Astrocyte (in vitro differentiated cells and primary cell): ENCODE data around the gene GNB1L. TPM values are rescaled to one million over a fixed set of nuclear protein-coding genes. Genes with fewer than 3 reads are reported as not detected.

ENCODE experiments used
- DNase-seq: peaks from one replicate; pipeline ENCODE4 v3.0.0-alpha.2; 2010; ENCODE audit warnings: low read depth
- FAIRE-seq: peaks from 2 replicates; lab custom pipeline; 2011; peaks lifted over from hg19 to GRCh38; lab: Jason Lieb, UNC
- H2AFZ ChIP-seq: 2 replicates; pipeline ENCODE4 v1.6.0; 2012; ENCODE audit warnings: low read depth, low read length, inconsistent platforms
- H3K27ac ChIP-seq: 2 replicates; pipeline ENCODE4 v1.5.1; 2011; ENCODE audit warnings: low read depth, low read length, inconsistent platforms
- H3K27me3 ChIP-seq: 2 replicates; pipeline ENCODE4 v1.6.0; 2011; ENCODE audit warnings: low read length, inconsistent platforms; ENCODE audit not compliant: insufficient read depth
- H3K36me3 ChIP-seq: 2 replicates; pipeline ENCODE4 v1.5.1; 2011; ENCODE audit warnings: low read length, inconsistent platforms; ENCODE audit not compliant: insufficient read depth
- H3K4me1 ChIP-seq: 2 replicates; pipeline ENCODE4 v1.5.1; 2011; ENCODE audit warnings: low read length, inconsistent platforms; ENCODE audit not compliant: insufficient read depth
- H3K4me2 ChIP-seq: 2 replicates; pipeline ENCODE4 v1.6.0; 2012; ENCODE audit warnings: low read length, inconsistent platforms
- H3K4me3 ChIP-seq: 2 replicates; pipeline ENCODE4 v1.5.1; 2011; ENCODE audit warnings: low read depth, mild to moderate bottlenecking, low read length, inconsistent platforms; ENCODE audit not compliant: insufficient read depth
- H3K79me2 ChIP-seq: 2 replicates; pipeline ENCODE4 v1.6.0; 2012; ENCODE audit warnings: mild to moderate bottlenecking, low read length, inconsistent platforms; ENCODE audit not compliant: insufficient read depth
- H3K9ac ChIP-seq: 2 replicates; pipeline ENCODE4 v1.6.0; 2012; ENCODE audit warnings: mild to moderate bottlenecking, low read length, inconsistent platforms
- H3K9me3 ChIP-seq: 2 replicates; pipeline ENCODE4 v1.5.1; 2012; ENCODE audit warnings: low read depth, mild to moderate bottlenecking, low read length, inconsistent platforms; ENCODE audit not compliant: insufficient read depth
- H4K20me1 ChIP-seq: 2 replicates; pipeline ENCODE4 v1.6.0; 2012; ENCODE audit warnings: low read length, inconsistent platforms; ENCODE audit not compliant: insufficient read depth
- H3K27ac Mint-ChIP-seq: one replicate; pipeline ENCODE4 v1.8.0; 2021; ENCODE audit warnings: mild to moderate bottlenecking, mixed read lengths; ENCODE audit not compliant: unreplicated experiment
- H3K27me3 Mint-ChIP-seq: one replicate; pipeline ENCODE4 v1.8.0; 2021; ENCODE audit warnings: low read depth, mixed read lengths; ENCODE audit not compliant: unreplicated experiment
- H3K36me3 Mint-ChIP-seq: one replicate; pipeline ENCODE4 v1.8.0; 2021; ENCODE audit warnings: low read depth, mixed read lengths; ENCODE audit not compliant: unreplicated experiment
- H3K4me1 Mint-ChIP-seq: one replicate; pipeline ENCODE4 v1.8.0; 2021; ENCODE audit warnings: low read depth, mixed read lengths; ENCODE audit not compliant: unreplicated experiment
- H3K4me3 Mint-ChIP-seq: one replicate; pipeline ENCODE4 v1.8.0; 2021; ENCODE audit warnings: mild to moderate bottlenecking, moderate library complexity, mixed read lengths; ENCODE audit not compliant: unreplicated experiment
- H3K9me3 Mint-ChIP-seq: one replicate; pipeline ENCODE4 v1.8.0; 2021; ENCODE audit warnings: mild to moderate bottlenecking, mixed read lengths; ENCODE audit not compliant: unreplicated experiment
- CTCF ChIP-seq: IDR thresholded peaks from 2 replicates; pipeline ENCODE4 v1.5.1; 2011; ENCODE audit warnings: low read depth, mild to moderate bottlenecking, inconsistent platforms, low read length, moderate library complexity; ENCODE audit not compliant: insufficient read depth
- EZH2 ChIP-seq: IDR thresholded peaks from 2 replicates; pipeline ENCODE4 v1.6.1; 2012; ENCODE audit warnings: mild to moderate bottlenecking, low read length, inconsistent platforms; ENCODE audit not compliant: insufficient read depth
- total RNA-seq: library from RNA; stranded (reverse); gene quantifications from 2 replicates; pipeline ENCODE4 v1.2.1, GENCODE V29; 2021

GNB1L gene
- total RNA-seq, 1 donor from 2014 or later, result 14.3 TPM

GRCh38 chr22:19782533-19782932 is 72.1 kb downstream of the GNB1L start:
- Mint-ChIP-seq H3K27me3 (peaks cover 16% of the 10 kb centered on the region), H3K9me3 (peaks cover 1% of the 10 kb centered on the region), H3K4me1 (peaks cover 6% of the 10 kb centered on the region), H3K4me3 (no peak overlapping the region), H3K27ac (no peak overlapping the region), H3K36me3 (peaks cover 11% of the 10 kb centered on the region)
- Histone ChIP-seq H3K36me3 (no peaks in the 10 kb centered on the region), H3K4me3 (no peak overlapping the region), H3K4me1 (no peaks in the 10 kb centered on the region), H4K20me1 (no peaks in the 10 kb centered on the region), H3K4me2 (no peak overlapping the region), H3K9me3 (peaks cover 3% of the 10 kb centered on the region), H3K27ac (no peak overlapping the region), H2AFZ (no peak overlapping the region), H3K79me2 (no peaks in the 10 kb centered on the region), H3K9ac (no peak overlapping the region), H3K27me3 (peaks cover 18% of the 10 kb centered on the region)
- FAIRE-seq (no peak), DNase-seq (no peak)
- TF ChIP-seq CTCF (no peak), EZH2 (no peak)

GRCh38 chr22:19779685-19780268 is 74.9 kb downstream of the GNB1L start:
- H2AFZ ChIP-seq, result no peak overlapping the region
- DNase-seq, result no peak

More at GRCh38 chr22:19779685-19780268, 74.9 kb downstream of the GNB1L start:
- Histone ChIP-seq H3K27me3 (peaks cover 18% of the 10 kb centered on the region), H3K4me3 (no peak overlapping the region), H3K4me1 (no peaks in the 10 kb centered on the region), H3K36me3 (no peaks in the 10 kb centered on the region), H3K9ac (no peak overlapping the region), H4K20me1 (no peaks in the 10 kb centered on the region), H3K9me3 (peaks cover 3% of the 10 kb centered on the region), H3K27ac (no peak overlapping the region), H3K79me2 (no peaks in the 10 kb centered on the region), H3K4me2 (no peak overlapping the region)
- H3K27me3 Mint-ChIP-seq, result peaks cover 16% of the 10 kb centered on the region
- no peak overlapping the region for H3K27ac Mint-ChIP-seq
- H3K9me3 Mint-ChIP-seq, result peaks cover 1% of the 10 kb centered on the region
- H3K4me1 Mint-ChIP-seq, result peaks cover 6% of the 10 kb centered on the region
- TF ChIP-seq EZH2, result no peak
- TF ChIP-seq CTCF, result no peak
- H3K36me3 Mint-ChIP-seq, result peaks cover 6% of the 10 kb centered on the region
- FAIRE-seq, result no peak
- no peak overlapping the region for H3K4me3 Mint-ChIP-seq
